ENCODE results near the gene PSAPL1.
"Not testable (repeated sequence)": the region's sequence is repeated elsewhere in the genome, so short reads cannot be mapped to it uniquely, and the experiment has no call there.

PSAPL1 gene

GRCh38 chr4:7458066-7458425 is 23.3 kb upstream of the PSAPL1 start:
- no peak for DNase-seq

GRCh38 chr4:7457201-7458065 is 22.7 kb upstream of the PSAPL1 start:
- no peak for DNase-seq

DNA sequence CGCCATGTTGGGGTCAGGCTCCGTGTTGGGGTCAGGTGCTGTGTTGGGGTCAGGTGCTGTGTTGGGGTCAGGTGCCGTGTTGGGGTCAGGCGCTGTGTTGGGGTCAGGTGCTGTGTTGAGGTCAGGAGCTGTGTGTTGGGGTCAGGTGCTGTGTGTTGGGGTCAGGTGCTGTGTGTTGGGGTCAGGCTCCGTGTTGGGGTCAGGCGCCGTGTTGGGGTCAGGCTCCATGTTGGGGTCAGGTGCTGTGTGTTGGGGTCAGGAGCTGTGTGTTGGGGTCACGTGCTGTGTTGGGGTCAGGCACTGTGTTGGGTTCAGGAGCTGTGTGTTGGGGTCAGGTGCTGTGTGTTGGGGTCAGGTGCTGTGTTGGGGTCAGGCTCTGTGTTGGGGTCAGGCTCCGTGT is 18.1 kb upstream of the PSAPL1 start:
- DNase-seq: not testable (repeated sequence)

GRCh38 chr4:7451800-7452199 is 17.1 kb upstream of the PSAPL1 start:
- DNase-seq: no peak

DNA sequence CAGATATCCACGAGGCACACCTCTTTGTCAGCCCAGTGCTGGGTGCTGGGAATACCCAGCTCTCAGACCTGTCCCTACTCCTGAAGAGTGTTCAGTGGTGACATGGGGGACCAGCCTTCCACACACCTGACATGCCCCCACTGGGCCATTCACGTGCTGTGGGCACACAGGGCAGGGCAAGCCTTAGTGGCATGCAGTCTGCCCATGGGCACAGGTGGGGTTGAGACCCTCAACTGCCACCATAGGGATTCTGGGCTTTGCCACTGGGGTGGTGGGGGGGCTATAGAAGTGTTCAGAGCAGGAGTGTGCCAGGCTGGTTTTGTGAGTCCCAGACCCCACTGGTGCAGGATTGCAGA is 16.7 kb upstream of the PSAPL1 start:
- DNase-seq: no peak

DNA sequence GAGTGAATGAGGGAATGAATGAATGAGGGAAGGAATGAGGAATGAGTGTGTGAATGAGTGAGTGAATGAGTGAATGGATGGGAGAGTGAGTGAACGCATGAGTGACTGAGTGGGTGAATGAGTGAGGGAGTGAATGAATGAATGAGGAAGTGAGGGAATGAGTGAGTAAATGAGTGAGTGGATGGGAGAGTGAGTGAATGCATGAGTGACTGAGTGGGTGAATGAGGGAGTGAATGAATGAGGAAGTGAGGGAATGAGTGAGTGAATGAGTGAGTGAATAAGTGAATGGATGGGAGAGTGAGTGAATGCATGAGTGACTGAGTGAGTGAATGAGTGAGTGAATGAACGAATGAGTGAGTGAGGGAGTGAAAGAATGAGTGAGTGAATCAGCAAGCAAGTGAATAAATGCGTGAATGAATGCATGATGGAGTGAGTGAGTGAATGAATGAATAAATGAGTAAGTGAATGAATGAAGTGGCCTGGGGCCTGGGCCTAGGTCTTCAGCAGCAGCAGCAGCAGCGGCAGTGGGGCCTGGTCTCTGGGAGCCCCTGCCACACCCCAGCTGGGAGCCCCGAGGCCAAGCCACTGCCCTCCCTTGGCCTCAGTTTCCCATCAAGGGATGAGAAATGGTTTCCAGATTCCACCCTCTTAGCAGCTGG is 16.2 kb upstream of the PSAPL1 start:
- no peak for DNase-seq

DNA sequence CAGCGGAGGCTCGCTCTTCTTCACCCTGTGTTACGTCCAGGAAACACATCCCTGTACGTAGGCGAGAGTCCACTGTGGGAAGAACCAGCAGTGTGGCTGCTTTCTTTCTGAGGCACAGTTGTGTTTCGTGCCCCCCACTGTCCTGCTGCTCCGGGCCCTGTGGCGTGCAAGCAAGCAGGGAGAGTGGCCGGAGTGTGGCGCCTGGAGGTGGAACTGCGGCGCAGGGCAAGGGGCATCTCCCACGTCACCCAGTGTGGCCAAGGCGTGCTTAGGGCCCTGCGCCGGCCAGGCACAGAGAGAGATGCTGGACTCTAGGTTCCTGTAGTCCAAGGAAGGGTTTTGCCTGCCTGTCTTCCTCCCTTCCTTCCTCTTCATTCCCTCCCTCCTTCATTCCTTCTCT is 13.3 kb upstream of the PSAPL1 start:
- DNase-seq: no peak

GRCh38 chr4:7447236-7447635 is 12.5 kb upstream of the PSAPL1 start:
- DNase-seq: no peak

GRCh38 chr4:7444731-7445130 is 10.0 kb upstream of the PSAPL1 start:
- DNase-seq: no peak

DNA sequence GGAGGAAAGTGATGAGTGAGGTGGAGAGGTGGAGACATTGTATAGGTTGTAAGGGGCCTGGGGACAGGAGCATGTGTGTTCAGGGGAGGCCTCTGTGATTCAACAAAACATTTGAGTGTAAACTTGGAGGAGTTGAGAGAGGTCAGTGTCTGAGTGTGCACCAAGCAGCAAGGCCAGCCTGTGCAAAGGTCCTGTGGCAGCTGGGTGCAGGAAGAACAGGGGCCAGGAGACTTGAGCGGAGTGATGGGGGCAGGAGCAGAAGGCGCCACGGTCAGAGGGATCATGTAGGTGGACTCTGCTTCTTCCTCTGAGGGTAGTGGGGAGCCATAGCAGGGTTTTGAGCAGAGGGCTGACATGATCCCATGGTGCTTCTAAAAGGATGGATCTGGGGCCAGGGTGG is 9.6 kb upstream of the PSAPL1 start:
- no peak for DNase-seq

- no peak for DNase-seq
These were observed 7.9 kb upstream of the PSAPL1 start for GRCh38 chr4:7442574-7443162.

- DNase-seq: no peak
These were observed 6.5 kb upstream of the PSAPL1 start for GRCh38 chr4:7441201-7441600.

GRCh38 chr4:7439699-7440098 is 5.0 kb upstream of the PSAPL1 start:
- no peak for DNase-seq

GRCh38 chr4:7436256-7436655 is 1.5 kb upstream of the PSAPL1 start:
- no peak for DNase-seq

GRCh38 chr4:7435471-7436061 is 836 bp upstream of the PSAPL1 start:
- no peak for DNase-seq

DNA sequence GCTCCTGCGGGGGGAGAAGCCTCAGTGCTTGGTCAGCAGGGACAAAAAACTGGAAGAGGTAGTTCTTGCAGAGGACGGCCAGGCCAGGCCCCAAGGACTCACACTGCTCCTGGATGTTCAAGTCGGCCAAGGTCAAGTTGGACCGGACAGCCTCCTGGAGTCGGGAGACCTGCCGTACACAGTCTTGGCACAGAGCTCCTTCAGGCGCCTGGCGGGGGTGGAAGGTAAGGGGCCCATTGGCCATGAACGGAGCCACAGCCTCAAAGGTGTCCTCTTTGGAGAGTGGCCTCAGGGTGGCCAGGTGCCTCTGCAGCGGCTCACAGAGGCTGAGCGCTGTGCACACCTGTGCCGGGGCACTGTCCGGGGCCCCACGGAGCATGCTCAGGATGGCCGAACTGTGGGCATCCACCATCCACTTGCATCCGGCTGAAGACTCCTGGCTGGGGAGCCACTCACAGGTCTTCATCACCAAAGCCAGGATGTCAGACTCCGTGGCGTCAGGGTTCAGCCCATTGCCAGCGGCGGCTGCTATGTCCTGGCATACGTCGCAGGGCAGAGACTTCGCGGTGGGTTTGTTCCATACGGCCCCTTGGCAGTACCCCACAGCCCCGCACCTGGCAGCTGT is 477 bp downstream of the PSAPL1 start:
- no peak for DNase-seq

DNA sequence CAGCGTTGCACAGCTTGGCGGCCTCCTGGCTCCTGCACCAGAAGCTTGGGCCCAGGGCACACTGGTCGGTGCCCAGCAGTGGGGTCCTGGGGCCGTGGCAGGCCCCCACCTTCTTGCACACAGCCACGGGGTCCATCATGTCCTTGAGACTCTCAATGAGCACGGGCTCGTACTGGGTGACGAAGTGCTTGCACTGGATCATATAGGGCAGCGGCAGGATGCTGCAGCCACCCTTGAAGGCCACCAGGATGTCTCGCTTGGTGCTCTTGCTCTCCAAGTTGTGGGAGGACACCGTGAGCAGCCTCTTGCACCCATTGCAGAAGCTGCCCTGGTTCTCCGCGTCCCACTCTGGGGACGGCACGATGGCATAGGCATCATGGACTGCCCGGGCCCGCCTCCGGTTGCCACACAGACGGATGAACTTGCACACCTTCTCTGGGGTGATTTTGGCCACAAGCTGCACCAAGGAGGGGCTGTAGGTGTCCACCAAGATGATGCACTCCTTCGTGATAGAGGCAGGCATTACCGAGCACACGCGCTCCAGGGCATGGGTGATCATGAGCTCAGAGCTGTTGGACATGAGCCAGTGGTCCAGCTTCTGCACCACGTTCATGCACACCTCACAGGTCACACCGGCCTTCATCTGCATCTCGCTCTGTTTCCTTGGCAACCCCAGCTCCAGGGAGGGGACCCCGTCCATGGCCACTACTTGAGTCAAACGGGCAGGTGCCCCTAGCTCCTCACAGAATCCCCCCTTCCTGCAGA is 1.2 kb downstream of the PSAPL1 start:
- no peak for DNase-seq

GRCh38 chr4:7432531-7433375 is 2.0 kb downstream of the PSAPL1 start:
- DNase-seq: no peak

DNA sequence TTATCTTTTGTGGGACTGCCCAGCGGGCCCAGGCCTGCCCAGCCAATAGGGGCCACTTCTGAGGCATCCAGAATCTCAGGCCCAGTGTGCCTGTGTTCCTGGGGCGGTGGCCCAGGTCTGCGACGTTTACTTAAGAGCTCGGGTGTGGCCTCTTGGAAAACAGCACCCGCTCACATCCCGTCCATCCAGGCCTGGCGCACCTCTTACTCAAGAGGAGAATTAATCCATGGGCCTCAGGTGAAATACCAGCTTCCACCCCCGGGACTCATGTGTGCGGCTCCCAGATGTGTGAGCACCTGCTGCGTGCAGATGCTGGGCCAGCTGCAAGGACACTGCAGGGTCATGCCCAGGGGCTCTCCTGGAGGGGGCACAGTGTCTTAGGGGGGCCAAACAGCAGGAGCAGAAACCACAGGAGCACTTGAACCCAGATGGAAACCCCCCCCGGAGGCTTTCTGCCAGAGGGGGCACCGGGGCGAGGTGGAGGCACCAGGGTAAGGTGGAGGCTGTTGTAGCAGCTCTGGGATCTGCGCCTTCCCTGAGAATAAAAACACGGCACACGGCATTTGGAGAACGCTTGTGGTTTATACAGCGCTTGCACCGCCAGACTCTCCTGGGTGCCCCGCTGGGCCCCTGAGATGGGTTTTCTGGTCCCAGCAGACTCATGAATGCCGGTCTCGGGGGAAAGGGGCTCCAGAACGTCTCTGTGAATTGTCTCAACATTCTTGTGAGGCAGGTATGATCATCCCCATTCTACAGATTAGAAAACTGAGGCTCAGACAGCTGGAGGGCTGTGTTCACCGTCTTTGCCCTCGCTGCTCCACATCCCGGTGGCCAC is 2.8 kb downstream of the PSAPL1 start:
- DNase-seq: no peak

- no peak for DNase-seq
These were observed 3.6 kb downstream of the PSAPL1 start for GRCh38 chr4:7430965-7431695.
